HL-60 (cell line): ENCODE measurements around the gene COPS7A.
A peak's percentile ranks its signal among the peaks of the same experiment; 100 is the strongest.
"Not testable (repeated sequence)": the region's sequence is repeated elsewhere in the genome, so short reads cannot be mapped to it uniquely, and the experiment has no call there.

Experiments used
- DNase-seq, 2 experiments: peaks; one replicate each; pipeline ENCODE4 v3.0.0-alpha.2; 2010 to 2020; ENCODE audit warnings: low read depth in 1 of 2, low spot score in 1 of 2
- H3K27ac ChIP-seq: fragments of 250-450 bp; sonication (Bioruptor Pico); replicated peaks from 2 replicates; pipeline ENCODE4 v1.5.1; 2020; ENCODE audit warnings: mild to moderate bottlenecking, moderate library complexity
- H3K27me3 ChIP-seq: fragments of 250-450 bp; sonication (Bioruptor Pico); 2 replicates; pipeline ENCODE4 v1.5.1; 2021; ENCODE audit warnings: mild to moderate bottlenecking, moderate library complexity; ENCODE audit not compliant: insufficient read depth, poor library complexity, severe bottlenecking
- H3K4me3 ChIP-seq: replicated peaks from 2 replicates; pipeline ENCODE4 v1.5.1; 2011; ENCODE audit warnings: mild to moderate bottlenecking, control low read depth, low read length; ENCODE audit not compliant: insufficient read depth
- CTCF ChIP-seq: IDR thresholded peaks from one replicate; pipeline ENCODE4 v1.5.1; 2011; ENCODE audit warnings: low read length, control low read depth, inconsistent platforms; ENCODE audit not compliant: insufficient read depth
- GABPA ChIP-seq: IDR thresholded peaks from 2 replicates; pipeline ENCODE4 v1.6.1; 2012; ENCODE audit warnings: low read depth
- POLR2AphosphoS5 ChIP-seq: IDR thresholded peaks from 2 replicates; pipeline ENCODE4 v1.6.1; 2012; ENCODE audit warnings: low read depth
- REST ChIP-seq: IDR thresholded peaks from 2 replicates; pipeline ENCODE4 v1.6.1; 2012; ENCODE audit warnings: low read depth; ENCODE audit not compliant: insufficient replicate concordance
- SPI1 ChIP-seq: IDR thresholded peaks from 2 replicates; pipeline ENCODE4 v1.6.1; 2012; ENCODE audit warnings: low read depth, mild to moderate bottlenecking, borderline replicate concordance

The COPS7A gene

GRCh38 chr12:6735448-6736191, 11.8 kb downstream of the COPS7A start:
- Histone ChIP-seq H3K4me3 (no peak overlapping the region), H3K27me3 (no peaks in the 10 kb centered on the region), H3K27ac (no peak overlapping the region)
- no peak for TF ChIP-seq SPI1
- peak; percentile 72 for TF ChIP-seq CTCF
- DNase-seq: peak in 1 of 2 experiments; percentile 54

GRCh38 chr12:6736754-6737153, 12.9 kb downstream of the COPS7A start:
- Histone ChIP-seq H3K27ac (no peak overlapping the region), H3K27me3 (no peaks in the 10 kb centered on the region), H3K4me3 (no peak overlapping the region)
- DNase-seq: no peak
- TF ChIP-seq GABPA (no peak), CTCF (no peak), SPI1 (no peak), REST (no peak), POLR2AphosphoS5 (no peak)

GRCh38 chr12:6742080-6742479, 18.2 kb downstream of the COPS7A start:
- H3K4me3 ChIP-seq, DNase-seq, H3K27ac ChIP-seq, H3K27me3 ChIP-seq: not testable (repeated sequence)

- TF ChIP-seq REST (no peak), GABPA (no peak), POLR2AphosphoS5 (no peak), CTCF (no peak)
- no peak for DNase-seq
These were observed 19.0 kb downstream of the COPS7A start for GRCh38 chr12:6742834-6743233.

GRCh38 chr12:6743300-6743699, 19.5 kb downstream of the COPS7A start:
- not testable (repeated sequence) for DNase-seq, H3K27ac ChIP-seq, H3K27me3 ChIP-seq, H3K4me3 ChIP-seq

More at GRCh38 chr12:6742834-6743233, 19.0 kb downstream of the COPS7A start:
- no peak overlapping the region for H3K4me3 ChIP-seq
- no peak overlapping the region for H3K27ac ChIP-seq
- H3K27me3 ChIP-seq: no peaks in the 10 kb centered on the region
